Upper lobe of left lung (tissue), 4 donors: ENCODE measurements around the gene RNF144B.

Experiments used
- EP300 ChIP-seq, 4 donors: sonication (generic); formaldehyde crosslinking; IDR thresholded peaks; one replicate each; pipeline ENCODE4 v1.5.1; 2017; ENCODE audit warnings: antibody characterized with exemption in 4 of 4, control low read depth in 2 of 4
- POLR2A ChIP-seq, 4 donors: fragments of 450-650 bp; IDR thresholded peaks; one replicate each; pipeline ENCODE4 v1.5.1; 2016 to 2017; ENCODE audit warnings: antibody characterized with exemption in 4 of 4, mild to moderate bottlenecking in 2 of 4

DNA sequence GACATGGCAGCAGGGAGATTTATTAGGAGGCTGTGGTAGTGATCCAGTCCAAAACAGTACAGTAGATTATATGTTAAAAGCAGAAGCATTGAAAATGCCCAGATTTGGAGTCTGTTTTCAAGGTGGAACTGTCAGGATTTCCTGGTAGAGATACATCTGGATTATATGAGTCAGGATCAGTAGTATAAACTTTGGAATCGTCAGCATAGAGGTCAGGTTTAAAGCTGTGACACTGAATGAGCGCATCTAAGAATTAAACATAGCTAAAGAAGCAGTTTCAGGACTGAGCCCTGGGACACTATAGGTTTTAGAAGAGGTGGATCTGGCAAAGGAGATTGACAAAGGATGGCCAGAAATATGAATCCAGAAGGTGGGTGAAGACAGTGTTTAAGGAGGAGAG, 60.4 kb downstream of the RNF144B start:
- TF ChIP-seq EP300 (IDR thresholded peaks at IDR 0.05) (no peak), POLR2A (IDR thresholded peaks at IDR 0.05) (no peak)
